H1 (cell line): ENCODE data around the gene DCAF7. TPM values are rescaled to one million over a fixed set of nuclear protein-coding genes. Genes with fewer than 3 reads are reported as not detected.

Experiments
- KDM4A ChIP-seq: IDR thresholded peaks from one replicate; pipeline ENCODE4 v1.7.1; 2012; ENCODE audit warnings: low read depth, mild to moderate bottlenecking, moderate library complexity, low read length, inconsistent platforms; ENCODE audit not compliant: severe bottlenecking
- polyA plus RNA-seq, 7 experiments: library from polyadenylated mRNA; depleted of rRNA in 3 of 7; stranded (reverse) in 5 of 7; unstranded in 2 of 7; fragments of >200 nt in 5 of 7; fragments of 200-250 nt in 2 of 7; gene quantifications; 1 replicate in 5 of 7; 2 replicates in 1 of 7; 4 replicates in 1 of 7; pipeline versions ENCODE4 v1.2.1 to v1.2.3, GENCODE V29; 2011 to 2013; ENCODE audit warnings: missing spikeins in 2 of 7, mixed read lengths in 2 of 7
- total RNA-seq: library from RNA; stranded (reverse); fragmentation: NEBNext Ultra II Directional; extraction: Animal tissue kit (Norgen Biotek cat#: 25700); gene quantifications from 2 replicates; pipeline ENCODE4 v1.2.1, GENCODE V29; 2021
- TF ChIP-seq, protein P1 (sequence below), 3 experiments: IDR thresholded peaks; 1 replicate in 2 of 3; 2 replicates in 1 of 3; pipeline versions ENCODE4 v1.5.1 to v1.6.1; 2011; ENCODE audit warnings: low read length in 3 of 3, mild to moderate bottlenecking in 3 of 3, inconsistent platforms in 2 of 3, low read depth in 1 of 3, moderate library complexity in 1 of 3; ENCODE audit not compliant: insufficient read depth in 1 of 3; ENCODE audit errors: control extremely low read depth in 1 of 3

The DCAF7 gene
- total and polyA plus RNA-seq, 2 of the 8 experiments (the other 6 are each of a cell fraction or from before 2014, with no cell fraction given), result 74.9 to 94.1 TPM

DNA sequence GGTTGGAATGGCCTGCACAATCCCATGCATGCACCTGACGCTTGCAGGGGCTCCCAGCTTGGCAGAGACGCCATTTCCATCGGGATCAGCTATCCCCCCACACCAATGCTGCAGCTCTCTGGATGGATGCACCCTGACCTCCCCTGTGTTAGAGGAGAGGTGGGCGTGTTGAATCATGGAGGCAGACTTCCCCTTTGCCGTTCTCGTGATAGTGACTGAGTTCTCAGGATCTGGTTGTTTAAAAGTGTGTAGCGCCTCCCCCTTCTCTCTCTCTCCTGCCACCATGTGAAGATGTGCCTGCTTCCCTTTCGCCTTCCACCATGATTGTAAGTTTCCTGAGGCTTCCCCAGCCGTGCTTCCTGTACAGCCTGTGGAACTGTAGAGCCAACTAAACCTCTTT, 44.9 kb upstream of the DCAF7 start (continued):
- no peak for TF ChIP-seq KDM4A
- TF ChIP-seq, protein P1, sequence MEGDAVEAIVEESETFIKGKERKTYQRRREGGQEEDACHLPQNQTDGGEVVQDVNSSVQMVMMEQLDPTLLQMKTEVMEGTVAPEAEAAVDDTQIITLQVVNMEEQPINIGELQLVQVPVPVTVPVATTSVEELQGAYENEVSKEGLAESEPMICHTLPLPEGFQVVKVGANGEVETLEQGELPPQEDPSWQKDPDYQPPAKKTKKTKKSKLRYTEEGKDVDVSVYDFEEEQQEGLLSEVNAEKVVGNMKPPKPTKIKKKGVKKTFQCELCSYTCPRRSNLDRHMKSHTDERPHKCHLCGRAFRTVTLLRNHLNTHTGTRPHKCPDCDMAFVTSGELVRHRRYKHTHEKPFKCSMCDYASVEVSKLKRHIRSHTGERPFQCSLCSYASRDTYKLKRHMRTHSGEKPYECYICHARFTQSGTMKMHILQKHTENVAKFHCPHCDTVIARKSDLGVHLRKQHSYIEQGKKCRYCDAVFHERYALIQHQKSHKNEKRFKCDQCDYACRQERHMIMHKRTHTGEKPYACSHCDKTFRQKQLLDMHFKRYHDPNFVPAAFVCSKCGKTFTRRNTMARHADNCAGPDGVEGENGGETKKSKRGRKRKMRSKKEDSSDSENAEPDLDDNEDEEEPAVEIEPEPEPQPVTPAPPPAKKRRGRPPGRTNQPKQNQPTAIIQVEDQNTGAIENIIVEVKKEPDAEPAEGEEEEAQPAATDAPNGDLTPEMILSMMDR (IDR thresholded peaks at IDR 0.05; ENCODE audit: control extremely low read depth in 1 of 3, insufficient read depth in 1 of 3, low read depth in 1 of 3, low read length in 3 of 3), result no peak
